Pericardium fibroblast (primary cell): ENCODE data around the gene ERAP2. TPM values are rescaled to one million over a fixed set of nuclear protein-coding genes. Genes with fewer than 3 reads are reported as not detected.

Source experiments
- total RNA-seq: library from RNA; depleted of rRNA; stranded (reverse); fragments of >200 nt; gene quantifications from 2 replicates; pipeline ENCODE4 v1.2.3, GENCODE V29; 2015

Gene ERAP2
- 0.34 and 1.2 TPM in 2 replicates for total RNA-seq

DNA sequence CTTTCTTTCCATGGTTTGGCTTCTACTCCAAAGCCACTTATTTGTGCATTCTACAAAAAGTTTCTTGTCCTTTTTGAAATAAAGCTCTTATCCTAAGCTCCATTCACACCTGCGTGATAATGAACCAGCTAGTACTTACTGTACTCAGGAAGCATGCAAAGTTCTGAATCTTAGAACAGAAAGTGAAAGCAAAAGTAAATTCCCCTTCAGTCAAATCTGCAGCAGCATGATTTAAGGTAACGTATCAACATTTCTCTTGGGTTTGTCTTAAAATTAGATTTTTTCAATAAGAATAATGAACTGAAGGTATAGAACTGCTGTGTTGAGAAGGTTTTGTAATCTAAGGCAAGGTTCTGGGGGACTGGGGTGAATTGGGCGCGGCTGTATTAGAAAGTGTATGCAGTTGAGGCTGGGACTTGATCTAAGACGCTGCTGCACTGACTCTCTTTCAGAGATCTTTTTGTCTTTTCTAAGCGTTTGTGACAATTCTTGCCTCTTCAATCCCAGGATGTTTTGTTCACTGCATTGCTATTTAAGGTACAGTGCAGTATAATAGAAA is at the start of gene ERAP2:
Gene ERAP2, plus strand, starts transcription at position 209 of the 559 bp plus-strand sequence. CDS start 3,186 bp downstream, outside the sequence.

DNA sequence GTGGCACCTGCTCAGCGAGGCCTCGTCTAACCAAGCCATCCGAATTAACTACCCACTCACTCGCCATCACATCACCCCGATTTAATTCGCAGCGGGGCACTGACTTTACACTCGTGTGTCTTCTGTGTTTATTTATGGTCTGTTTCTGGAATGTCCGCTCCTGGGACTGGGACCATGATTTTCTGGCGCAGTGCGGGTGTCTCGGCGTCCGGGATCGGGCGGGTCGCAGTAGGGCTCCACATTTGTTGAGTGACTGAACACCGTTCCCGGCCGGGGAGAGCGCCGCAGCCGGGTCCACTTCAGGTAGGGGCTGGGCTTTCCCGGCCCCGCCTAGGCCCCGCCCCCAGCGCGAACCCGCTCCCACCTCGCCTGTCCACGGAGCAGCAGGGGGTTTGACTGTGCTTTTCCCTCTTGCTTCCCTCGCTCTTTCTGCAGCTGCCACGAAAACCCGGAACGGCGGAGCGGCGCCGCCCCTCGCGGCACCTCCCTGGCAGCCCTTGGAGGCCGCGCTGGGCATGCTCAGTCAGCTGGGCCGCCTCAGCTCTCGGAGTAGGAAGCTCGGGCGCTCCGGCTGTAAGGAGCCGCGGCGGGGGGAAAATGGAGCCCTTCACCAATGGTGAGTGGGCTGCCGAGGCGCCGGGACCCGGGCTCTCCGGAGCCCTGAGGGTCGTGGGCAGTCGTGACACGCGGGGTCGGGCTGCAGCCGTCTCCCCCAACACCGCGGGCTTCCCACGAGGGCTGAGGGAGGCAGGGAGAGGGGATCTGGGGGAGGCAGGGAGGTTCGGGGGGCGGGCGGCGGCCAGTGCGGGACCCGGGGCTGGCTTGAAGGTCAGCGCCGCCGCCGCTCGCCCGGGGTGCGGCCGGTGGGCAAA is 59.5 kb downstream of the ERAP2 start, which contains the start of gene LNPEP:
Gene LNPEP, plus strand, starts transcription at position 522 of the 872 bp plus-strand sequence. Its CDS starts 76 bp downstream, at position 598.

Other genes starting within 250 kb of the ERAP2 start
- 133 and 179 TPM in 2 replicates for gene CAST, start 214.1 kb upstream of the ERAP2 start, total RNA-seq
- gene ERAP1, start 68.6 kb upstream of the ERAP2 start, total RNA-seq, result 21.3 and 21.6 TPM in 2 replicates
- 8.8 and 21.2 TPM in 2 replicates for gene LNPEP, start 59.6 kb downstream of the ERAP2 start, total RNA-seq